ENCODE measurements around the gene SCFD2.
A peak's percentile ranks its signal among the peaks of the same experiment; 100 is the strongest.

SCFD2 gene

DNA sequence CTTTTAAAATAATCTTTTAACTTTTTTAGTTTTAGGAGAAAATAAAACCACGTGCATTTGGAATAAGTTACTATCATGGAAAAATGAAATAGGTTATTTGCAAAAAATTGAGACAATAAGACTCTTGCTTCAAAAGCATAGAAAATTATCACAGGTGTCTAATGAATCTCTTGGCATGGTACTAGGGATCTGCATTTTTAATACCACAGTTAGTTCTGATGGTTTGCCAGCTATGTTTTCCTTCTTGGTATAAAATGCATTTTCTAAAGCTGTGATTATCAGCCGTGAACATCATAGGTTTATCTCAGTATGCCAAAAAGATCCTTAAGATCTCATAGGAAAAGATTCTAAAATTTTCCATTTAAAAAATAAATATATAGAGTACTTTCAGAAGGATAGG, 419.9 kb downstream of the SCFD2 start:
- DNase-seq: no peak

DNA sequence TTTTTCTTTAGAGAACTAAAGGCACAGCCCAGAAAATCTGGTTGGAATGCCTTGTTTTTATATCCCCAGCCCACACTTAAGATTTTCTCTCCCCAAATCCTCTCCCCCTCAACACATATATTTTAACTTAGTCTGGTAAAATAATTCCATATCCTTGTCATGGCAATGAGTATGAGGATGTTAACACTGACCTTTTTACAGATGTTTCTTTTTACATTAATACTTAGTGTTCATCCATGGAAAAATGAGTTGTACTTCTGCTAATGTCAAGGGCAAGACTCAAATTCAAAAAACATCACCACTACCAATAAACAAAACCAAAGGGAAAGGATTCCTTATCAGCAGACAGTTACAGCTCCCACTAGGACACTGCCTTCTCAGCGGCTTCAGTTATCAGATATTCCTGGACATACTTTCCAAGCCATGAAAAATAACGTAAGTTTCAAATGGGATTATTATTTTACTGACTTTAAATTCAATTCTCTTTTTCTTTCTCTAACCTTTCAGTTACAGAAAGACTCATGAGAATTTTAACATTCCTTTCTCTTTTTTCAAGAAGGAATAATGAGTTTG, 420.4 kb downstream of the SCFD2 start:
- DNase-seq: no peak

GRCh38 chr4:52943677-52944076, 422.2 kb downstream of the SCFD2 start:
- DNase-seq: no peak

GRCh38 chr4:52942936-52943335, 422.9 kb downstream of the SCFD2 start:
- no peak for DNase-seq

DNA sequence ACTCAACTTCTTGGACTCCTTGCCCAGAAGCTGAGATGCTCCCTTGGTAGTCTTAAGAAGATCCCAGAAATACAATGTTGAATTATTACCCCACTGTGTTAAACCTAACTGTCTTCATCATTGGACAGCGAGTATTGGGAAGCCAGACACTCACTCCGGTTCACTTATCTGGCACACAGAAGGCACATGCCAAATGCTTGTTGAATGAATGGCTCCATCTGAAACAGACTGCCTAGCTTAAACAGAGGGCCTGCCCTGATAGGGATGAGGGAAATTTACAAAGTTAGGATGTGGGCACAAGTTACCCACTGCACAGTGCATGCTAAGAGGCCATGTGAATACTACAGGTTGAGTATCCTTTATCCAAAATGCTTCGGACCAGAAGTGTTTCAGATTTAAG, 424.4 kb downstream of the SCFD2 start:
- no peak for DNase-seq

- DNase-seq: no peak
These were observed 426.1 kb downstream of the SCFD2 start for GRCh38 chr4:52939739-52940138.

DNA sequence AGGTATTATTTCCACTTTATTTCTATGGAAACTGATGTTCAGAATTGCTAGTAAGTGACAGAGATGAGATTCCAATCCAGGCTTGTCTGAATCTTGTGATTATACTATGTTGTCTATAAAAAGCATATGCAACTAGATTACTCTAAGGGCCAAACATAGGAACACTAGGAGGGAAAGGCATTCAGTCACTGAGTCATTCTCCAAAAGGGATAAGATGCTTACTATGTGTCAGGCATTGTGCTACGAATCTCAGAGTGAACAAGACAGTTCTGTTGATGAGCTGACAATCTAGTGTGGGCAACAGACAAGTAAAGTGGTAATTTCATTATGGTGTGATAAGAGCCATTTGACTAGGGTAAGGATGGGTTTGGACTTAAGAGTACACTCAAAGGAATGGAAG, 426.5 kb downstream of the SCFD2 start:
- no peak for DNase-seq

DNA sequence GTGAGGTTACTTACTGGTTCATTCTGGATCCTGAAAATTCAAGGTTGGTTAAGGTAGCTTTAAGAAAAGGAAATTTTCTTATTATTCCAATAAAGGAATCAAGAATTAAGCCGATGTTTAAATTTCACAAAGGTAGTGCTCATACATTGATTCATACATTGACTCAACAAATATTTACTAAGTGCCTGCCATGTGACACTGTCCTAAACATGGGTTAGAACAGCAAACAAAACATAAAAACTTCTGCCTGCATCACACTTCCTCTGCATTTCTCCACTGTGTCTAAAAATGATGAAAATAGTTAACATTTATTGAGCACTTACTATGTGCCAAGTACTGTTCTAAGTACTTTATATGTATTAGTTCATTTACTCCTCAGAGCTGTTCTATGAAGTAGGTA, 428.0 kb downstream of the SCFD2 start:
- DNase-seq: no peak

DNA sequence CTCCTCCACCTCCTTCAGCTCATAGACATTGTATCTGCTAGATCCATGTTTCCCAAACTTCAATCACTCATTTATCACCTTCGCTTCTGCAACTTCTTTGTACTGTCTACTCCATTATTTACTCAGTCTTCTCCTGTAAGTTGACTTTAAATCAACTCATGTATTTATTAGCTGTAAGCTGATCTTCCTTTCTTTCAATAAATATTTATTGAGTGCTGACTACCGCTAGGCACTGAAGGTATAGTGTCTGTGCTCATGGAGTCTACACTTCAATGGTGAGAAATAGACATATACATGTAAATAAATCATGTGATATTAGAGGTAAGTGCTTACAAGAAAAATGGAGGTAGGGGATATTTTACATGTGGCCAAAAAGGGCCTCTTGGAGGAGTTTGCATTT, 429.1 kb downstream of the SCFD2 start:
- DNase-seq: no peak

GRCh38 chr4:52935317-52935716, 430.5 kb downstream of the SCFD2 start:
- no peak for DNase-seq

- DNase-seq: no peak
These were observed 432.1 kb downstream of the SCFD2 start for GRCh38 chr4:52933738-52934137.

DNA sequence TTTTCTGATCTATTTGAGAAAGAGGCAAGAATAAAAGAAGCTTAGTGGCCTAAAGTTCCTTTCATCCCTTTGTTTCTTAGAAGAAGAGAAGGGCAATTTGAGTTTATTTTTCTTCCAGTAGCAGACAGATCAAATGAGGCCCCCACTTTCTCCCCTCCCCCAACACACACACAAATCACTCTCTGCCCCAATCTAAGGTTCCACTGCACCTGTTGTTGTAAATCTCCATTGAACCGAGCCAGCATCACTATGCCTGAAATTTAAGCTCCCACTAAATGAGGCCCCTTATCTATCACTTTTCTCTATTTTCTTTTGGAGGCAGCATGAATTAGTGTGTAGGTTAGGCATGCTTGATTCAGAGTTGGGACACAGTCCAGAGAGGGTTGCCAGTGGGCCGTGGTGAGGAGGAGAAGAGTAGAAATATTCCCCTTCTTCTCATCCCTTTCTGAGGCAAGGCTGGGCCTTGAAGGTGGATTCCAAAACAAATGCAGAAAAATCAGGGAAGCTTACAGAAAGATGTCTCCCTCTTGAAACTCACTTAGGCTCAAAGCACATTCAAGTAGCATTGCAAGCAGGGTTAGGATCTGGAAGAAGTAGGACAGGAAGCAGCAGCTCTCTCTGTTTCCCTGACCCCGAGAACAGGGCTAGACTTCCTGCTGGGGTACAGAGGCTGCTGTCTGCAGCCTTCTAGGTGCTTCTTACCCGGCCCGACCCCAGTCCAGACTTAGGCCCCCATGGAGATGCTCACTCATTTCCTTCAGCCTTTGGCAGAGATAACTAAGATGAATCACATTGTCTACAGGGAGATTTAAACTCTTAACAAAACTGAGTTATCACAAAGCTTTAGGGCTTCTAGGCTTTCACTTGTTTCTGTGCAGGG, 433.0 kb downstream of the SCFD2 start:
- no peak for DNase-seq

- no peak for DNase-seq
These were observed 434.6 kb downstream of the SCFD2 start for GRCh38 chr4:52931243-52931642.

DNA sequence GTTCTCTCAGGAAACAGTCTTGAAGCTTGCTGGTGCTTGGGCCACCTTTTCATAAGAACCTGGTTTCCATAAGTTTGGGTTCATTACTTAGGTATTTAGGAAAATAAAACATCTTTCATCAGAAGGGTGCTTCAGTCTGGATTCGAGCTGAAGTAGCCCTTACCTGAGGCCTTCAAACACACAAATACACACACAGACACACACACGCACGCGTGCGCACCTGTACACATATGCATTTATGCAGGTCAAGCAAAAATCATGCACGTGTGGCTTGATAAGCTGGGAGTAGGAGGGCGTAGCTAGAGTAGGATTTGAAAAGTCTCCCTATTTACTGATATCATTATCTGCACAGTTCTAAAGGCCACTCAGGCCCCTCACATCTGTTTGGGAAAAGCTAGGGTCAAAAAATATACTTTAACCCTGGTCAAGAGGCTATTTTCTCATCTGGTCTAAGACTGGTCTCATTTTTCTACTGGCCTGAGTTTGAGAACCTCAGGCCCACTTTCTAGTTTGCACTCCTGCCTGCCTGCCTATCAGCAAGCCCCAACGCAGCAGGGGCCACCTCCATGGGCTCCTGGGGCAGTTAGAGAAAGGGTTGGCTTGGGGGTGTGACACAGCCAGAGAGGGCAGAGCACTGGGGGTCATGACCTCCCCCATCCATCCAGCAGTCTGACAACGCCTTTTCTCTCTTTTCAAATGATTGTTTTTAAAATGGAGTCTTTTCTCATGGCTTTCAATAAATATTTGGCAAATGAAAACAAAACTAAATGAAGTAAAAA, 439.5 kb downstream of the SCFD2 start:
- no peak for DNase-seq

DNA sequence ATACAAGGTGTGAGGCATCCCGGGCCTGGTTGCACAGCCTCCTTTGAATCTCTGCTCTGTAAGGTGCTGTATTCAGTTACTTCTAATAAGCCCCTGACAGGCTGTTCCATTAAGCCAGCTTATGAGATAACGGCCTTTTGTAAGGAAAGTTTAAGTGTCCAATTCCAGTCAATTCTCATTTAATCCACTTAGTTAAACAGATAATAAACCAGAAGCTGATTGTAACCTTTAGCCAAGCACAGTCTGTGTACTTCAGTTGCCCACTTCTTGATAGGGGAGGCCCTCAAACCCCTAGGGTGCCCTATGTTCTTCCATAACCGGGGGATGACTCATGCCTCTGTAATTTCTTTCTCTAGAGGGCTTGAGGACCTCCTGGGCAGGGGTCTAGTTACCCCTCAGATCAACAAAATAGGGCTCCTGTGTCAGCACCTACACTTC, 440.3 kb downstream of the SCFD2 start:
- no peak for DNase-seq

GRCh38 chr4:52919461-52919860, 446.4 kb downstream of the SCFD2 start:
- no peak for DNase-seq

DNA sequence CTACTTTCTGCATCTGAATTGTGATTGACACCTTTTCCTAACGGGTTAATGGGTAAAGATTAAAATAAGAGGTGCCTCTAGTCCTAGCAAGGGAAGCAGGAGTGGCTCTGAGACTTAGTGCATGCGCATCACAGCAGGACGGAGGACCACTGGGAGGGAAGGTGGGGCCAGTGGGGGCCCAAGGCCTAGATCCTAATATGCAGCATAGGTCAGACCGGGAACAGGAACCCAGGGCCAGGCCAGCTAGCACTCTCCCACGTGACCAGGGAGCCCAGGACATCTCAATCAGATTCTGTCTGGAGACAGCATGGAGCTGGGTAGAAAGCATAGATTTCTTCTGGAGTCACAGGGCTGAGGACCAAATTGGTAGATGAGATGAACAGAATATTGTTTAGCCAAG, 448.0 kb downstream of the SCFD2 start:
- no peak for DNase-seq

GRCh38 chr4:52915730-52916300, 450.0 kb downstream of the SCFD2 start:
- no peak for DNase-seq

GRCh38 chr4:52915191-52915590, 450.7 kb downstream of the SCFD2 start:
- DNase-seq: no peak

GRCh38 chr4:52914051-52914605, 451.7 kb downstream of the SCFD2 start:
- DNase-seq: no peak

DNA sequence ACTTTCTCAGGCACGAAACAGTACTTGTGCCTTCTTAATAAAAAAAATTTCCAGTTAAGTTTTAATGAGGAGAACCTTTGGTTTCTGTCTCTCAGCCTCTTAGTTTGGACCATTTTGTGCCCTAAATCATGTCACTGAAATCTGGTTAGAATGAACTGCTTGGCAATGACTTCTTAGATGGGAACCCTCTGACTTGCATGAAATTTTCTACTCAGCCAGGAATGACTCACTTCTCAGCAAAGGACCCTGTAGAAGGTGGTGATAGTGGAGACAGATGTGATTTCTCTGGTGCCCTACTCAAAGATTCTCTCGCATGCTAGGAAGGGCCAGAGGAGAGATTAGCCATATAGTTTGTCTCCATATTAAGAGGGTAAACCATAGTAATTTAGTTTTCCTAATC, 453.3 kb downstream of the SCFD2 start:
- DNase-seq: no peak

DNA sequence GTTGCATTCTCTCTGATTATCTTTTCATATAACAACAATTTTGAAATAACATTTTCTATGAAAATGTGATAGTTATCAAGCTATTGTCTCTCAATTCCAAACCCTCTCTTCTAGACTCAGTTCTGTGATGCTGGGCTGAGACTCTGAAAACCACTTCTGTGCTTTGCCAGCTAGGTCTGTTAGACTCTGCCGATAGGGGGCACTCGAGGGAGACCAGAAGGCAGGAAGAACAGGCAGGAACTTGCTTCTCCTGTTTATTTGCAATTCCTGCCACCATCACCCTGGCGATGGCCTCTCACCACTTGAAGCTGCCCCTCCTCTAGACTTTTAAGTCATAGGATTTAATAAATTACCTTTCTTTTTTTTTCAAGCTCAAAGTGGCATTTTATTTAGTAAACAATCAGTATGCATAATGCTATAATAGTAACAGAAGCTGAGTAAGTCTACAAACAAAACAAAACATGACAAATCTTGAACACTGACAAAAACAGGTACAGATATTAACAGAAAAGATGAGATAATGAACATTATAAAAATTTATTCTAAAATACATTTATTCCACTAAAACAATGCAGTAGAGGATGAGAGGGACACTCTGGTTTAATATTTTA, 454.1 kb downstream of the SCFD2 start:
- DNase-seq: peak; percentile 41 to 66

DNA sequence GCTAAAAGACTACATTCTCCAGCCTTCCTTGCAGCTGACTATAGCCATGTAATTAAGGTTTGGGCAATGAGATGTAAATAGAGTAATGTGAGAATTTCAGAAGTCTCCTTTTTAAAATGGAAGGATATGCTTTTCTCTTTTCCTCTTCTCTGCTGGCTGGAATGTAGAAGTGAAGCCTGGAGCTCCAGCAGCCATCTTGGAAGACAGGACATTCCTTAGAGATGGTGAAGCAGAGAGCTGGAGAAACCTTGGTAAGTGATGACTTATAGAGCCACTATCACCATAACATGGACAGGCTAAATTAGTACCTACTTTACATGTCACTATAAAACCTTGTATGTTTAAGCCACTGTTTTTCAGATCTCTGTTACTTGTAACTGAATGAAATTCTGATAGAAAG, 455.7 kb downstream of the SCFD2 start:
- no peak for DNase-seq

Measured in CD4-positive, alpha-beta T cell treated with Interferon alpha-2 for 1 hour (primary cell).